Measurements from ENCODE around the gene KHK.

KHK gene

GRCh38 chr2:27133905-27134780, 47.6 kb downstream of the KHK start, which contains the start of gene PREB:
Gene PREB, minus strand, starts transcription at chr2:27134636. Its CDS starts 215 bp downstream, at chr2:27134421.
- no peak for TF ChIP-seq GATA3 (IDR thresholded peaks at IDR 0.05; ENCODE audit: low read depth, low read length)
- no peak for TF ChIP-seq GATA2 (IDR thresholded peaks at IDR 0.05; ENCODE audit: low read depth, low read length)

- TF ChIP-seq GATA3 (IDR thresholded peaks at IDR 0.05; ENCODE audit: low read depth, low read length), result no peak
- no peak for TF ChIP-seq GATA2 (IDR thresholded peaks at IDR 0.05; ENCODE audit: low read depth, low read length)
Measured at GRCh38 chr2:27134781-27135477, 48.4 kb downstream of the KHK start.

GRCh38 chr2:27135478-27135955, 48.9 kb downstream of the KHK start:
- TF ChIP-seq GATA2 (IDR thresholded peaks at IDR 0.05; ENCODE audit: low read depth, low read length), result no peak
- TF ChIP-seq GATA3 (IDR thresholded peaks at IDR 0.05; ENCODE audit: low read depth, low read length), result no peak

- TF ChIP-seq GATA3 (IDR thresholded peaks at IDR 0.05; ENCODE audit: low read depth, low read length) (no peak), GATA2 (IDR thresholded peaks at IDR 0.05; ENCODE audit: low read depth, low read length) (no peak)
Measured at GRCh38 chr2:27136751-27137150, 50.2 kb downstream of the KHK start.

- no peak for TF ChIP-seq GATA2 (IDR thresholded peaks at IDR 0.05; ENCODE audit: low read depth, low read length)
- TF ChIP-seq GATA3 (IDR thresholded peaks at IDR 0.05; ENCODE audit: low read depth, low read length), result no peak
Measured at GRCh38 chr2:27137322-27137935, 50.9 kb downstream of the KHK start.

- TF ChIP-seq GATA3 (IDR thresholded peaks at IDR 0.05; ENCODE audit: low read depth, low read length), result no peak
- no peak for TF ChIP-seq GATA2 (IDR thresholded peaks at IDR 0.05; ENCODE audit: low read depth, low read length)
Measured at GRCh38 chr2:27138111-27138510, 51.5 kb downstream of the KHK start.

GRCh38 chr2:27139310-27139709, 52.7 kb downstream of the KHK start, which contains the start of gene PRR30:
Gene PRR30, minus strand, starts transcription at chr2:27139410. Its CDS starts 1,081 bp downstream, at chr2:27138329.
- no peak for TF ChIP-seq GATA2 (IDR thresholded peaks at IDR 0.05; ENCODE audit: low read depth, low read length)
- no peak for TF ChIP-seq GATA3 (IDR thresholded peaks at IDR 0.05; ENCODE audit: low read depth, low read length)

GRCh38 chr2:27143285-27143684, 56.7 kb downstream of the KHK start:
- TF ChIP-seq GATA2 (IDR thresholded peaks at IDR 0.05; ENCODE audit: low read depth, low read length), result no peak

GRCh38 chr2:27145682-27146081, 59.1 kb downstream of the KHK start:
- TF ChIP-seq GATA2 (IDR thresholded peaks at IDR 0.05; ENCODE audit: low read depth, low read length) (no peak), GATA3 (IDR thresholded peaks at IDR 0.05; ENCODE audit: low read depth, low read length) (no peak)

- TF ChIP-seq GATA2 (IDR thresholded peaks at IDR 0.05; ENCODE audit: low read depth, low read length), result no peak
- TF ChIP-seq GATA3 (IDR thresholded peaks at IDR 0.05; ENCODE audit: low read depth, low read length), result no peak
Measured at GRCh38 chr2:27147935-27148334, 61.4 kb downstream of the KHK start.

GRCh38 chr2:27148801-27149439, 62.3 kb downstream of the KHK start, which contains the start of gene TCF23:
Gene TCF23, plus strand, starts transcription at chr2:27149004. Its CDS starts 130 bp downstream, at chr2:27149134.
- TF ChIP-seq GATA3 (IDR thresholded peaks at IDR 0.05; ENCODE audit: low read depth, low read length), result no peak

GRCh38 chr2:27149570-27150405, 63.2 kb downstream of the KHK start:
- no peak for TF ChIP-seq GATA3 (IDR thresholded peaks at IDR 0.05; ENCODE audit: low read depth, low read length)
- no peak for TF ChIP-seq GATA2 (IDR thresholded peaks at IDR 0.05; ENCODE audit: low read depth, low read length)
